Activated CD4-positive, alpha-beta T cell treated with anti-CD3 and anti-CD28 coated beads, Interleukin-2, Interleukin-6, amounts not matched to agents 100 ng/mL and 50 ng/mL, durations not matched to agents 16 hours and 8 hours (primary cell): ENCODE measurements around the gene SLC6A6.

Experiments used
- DNase-seq: peaks from one replicate; pipeline ENCODE4 v3.0.0-alpha.2; 2020

The SLC6A6 gene

GRCh38 chr3:14457481-14457880 lies 55.1 kb downstream of the SLC6A6 start:
- DNase-seq, result no peak

- DNase-seq, result no peak
Observed at GRCh38 chr3:14457999-14458398, 55.6 kb downstream of the SLC6A6 start.

GRCh38 chr3:14458434-14459275 lies 56.2 kb downstream of the SLC6A6 start:
- DNase-seq, result peak; percentile 30

- no peak for DNase-seq
Observed at GRCh38 chr3:14459384-14459783, 57.0 kb downstream of the SLC6A6 start.

- no peak for DNase-seq
Observed at GRCh38 chr3:14459787-14460186, 57.4 kb downstream of the SLC6A6 start.

GRCh38 chr3:14460342-14461005 lies 58.1 kb downstream of the SLC6A6 start:
- no peak for DNase-seq

- no peak for DNase-seq
Observed at GRCh38 chr3:14461006-14461747, 58.8 kb downstream of the SLC6A6 start.

- DNase-seq, result no peak
Observed at GRCh38 chr3:14461748-14462324, 59.4 kb downstream of the SLC6A6 start.

- peak; percentile 22 for DNase-seq
Observed at GRCh38 chr3:14462738-14463137, 60.3 kb downstream of the SLC6A6 start.

- no peak for DNase-seq
Observed at GRCh38 chr3:14463330-14464140, 61.1 kb downstream of the SLC6A6 start.

- DNase-seq, result no peak
Observed at GRCh38 chr3:14464141-14464465, 61.7 kb downstream of the SLC6A6 start.

GRCh38 chr3:14464521-14464920 lies 62.1 kb downstream of the SLC6A6 start:
- no peak for DNase-seq

GRCh38 chr3:14465425-14465824 lies 63.0 kb downstream of the SLC6A6 start:
- DNase-seq, result no peak

- no peak for DNase-seq
Observed at GRCh38 chr3:14466179-14466903, 63.9 kb downstream of the SLC6A6 start.

GRCh38 chr3:14467814-14468620 lies 65.6 kb downstream of the SLC6A6 start:
- DNase-seq, result peak; percentile 45

GRCh38 chr3:14468621-14468981 lies 66.2 kb downstream of the SLC6A6 start:
- no peak for DNase-seq

- DNase-seq, result no peak
Observed at GRCh38 chr3:14470461-14470860, 68.1 kb downstream of the SLC6A6 start.

GRCh38 chr3:14471016-14471415 lies 68.6 kb downstream of the SLC6A6 start:
- no peak for DNase-seq

- no peak for DNase-seq
Observed at GRCh38 chr3:14471690-14472089, 69.3 kb downstream of the SLC6A6 start.

GRCh38 chr3:14472471-14473351 lies 70.3 kb downstream of the SLC6A6 start:
- DNase-seq, result peak; percentile 32
